NCI-H146 treated with DMSO at 0.1 percent for 48 hours (cell line): Measurements from ENCODE around the gene PDK3.
A peak's percentile ranks its signal among the peaks of the same experiment; 100 is the strongest.

Experiments
- DNase-seq: peaks from one replicate; lab custom pipeline; 2025; ENCODE audit not compliant: unreplicated experiment; lab: John Stamatoyannopoulos, UW

Gene PDK3

DNA sequence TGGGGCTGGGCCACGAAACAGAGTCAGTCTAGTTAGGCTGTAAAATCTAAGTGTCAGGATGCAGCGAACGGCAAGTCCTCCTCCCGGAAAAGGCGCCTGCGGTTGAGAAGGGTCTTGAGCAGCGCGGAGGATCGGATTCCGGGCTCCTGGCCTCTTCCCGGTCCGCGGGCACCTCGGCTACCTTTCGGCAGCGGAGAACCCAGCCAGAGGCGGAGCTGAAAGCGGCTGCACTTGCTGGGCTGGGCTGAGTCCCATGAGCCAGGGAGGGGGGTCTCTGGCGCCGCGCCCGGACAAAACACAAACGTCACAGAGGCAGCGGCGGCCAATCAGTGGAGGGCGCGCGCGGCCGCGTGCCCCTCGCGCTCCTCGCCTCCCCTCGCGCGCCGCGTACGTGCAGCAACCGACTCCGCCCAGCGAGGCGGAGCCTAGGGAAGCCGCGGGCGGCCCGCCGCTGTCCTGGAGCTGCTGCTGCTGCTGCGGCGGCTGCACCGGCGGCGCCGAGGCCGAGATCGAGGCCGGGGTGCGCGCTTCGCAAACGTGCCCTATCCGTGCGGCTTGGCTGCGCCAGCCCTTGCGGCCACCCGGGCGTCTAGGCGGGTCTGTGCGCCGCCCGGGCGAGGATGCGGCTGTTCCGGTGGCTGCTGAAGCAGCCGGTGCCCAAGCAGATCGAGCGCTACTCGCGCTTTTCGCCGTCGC, at the start of gene PDK3:
Gene PDK3 (plus strand): TSS at position 451 of the 696 bp plus-strand sequence. CDS start 170 bp downstream, at position 621.
- DNase-seq, result peak; percentile 71

- no peak for DNase-seq
Observed at GRCh38 chrX:24415921-24416320, 49.2 kb upstream of the PDK3 start.

- no peak for DNase-seq
Observed at GRCh38 chrX:24423960-24424359, 41.1 kb upstream of the PDK3 start.

- no peak for DNase-seq
Observed at GRCh38 chrX:24424948-24425347, 40.1 kb upstream of the PDK3 start.

- no peak for DNase-seq
Observed at GRCh38 chrX:24425806-24426205, 39.3 kb upstream of the PDK3 start.

GRCh38 chrX:24426340-24426913, 38.7 kb upstream of the PDK3 start:
- DNase-seq, result no peak

- DNase-seq, result no peak
Observed at GRCh38 chrX:24426921-24427746, 38.0 kb upstream of the PDK3 start.

GRCh38 chrX:24427747-24428019, 37.4 kb upstream of the PDK3 start:
- DNase-seq, result no peak

DNA sequence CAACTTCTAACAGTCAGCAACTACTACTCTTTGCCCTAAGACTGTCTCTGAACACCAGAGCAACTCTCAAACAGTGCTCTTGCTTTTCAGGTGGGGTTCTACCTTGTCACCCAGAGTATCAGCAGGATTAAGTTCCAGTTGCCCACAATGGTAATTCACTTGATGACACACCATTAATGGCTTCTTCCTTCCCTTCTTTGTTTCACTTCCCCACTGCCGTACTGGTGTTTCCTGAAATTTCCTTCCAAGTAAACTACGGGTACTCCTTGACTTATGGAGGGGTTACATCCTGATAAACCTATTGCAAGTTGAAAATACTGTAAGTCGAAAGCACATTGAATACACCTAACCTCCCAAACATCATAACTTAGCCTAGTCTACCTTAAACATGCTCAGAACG, 36.6 kb upstream of the PDK3 start:
- no peak for DNase-seq

- DNase-seq, result no peak
Observed at GRCh38 chrX:24435060-24435459, 30.0 kb upstream of the PDK3 start.

DNA sequence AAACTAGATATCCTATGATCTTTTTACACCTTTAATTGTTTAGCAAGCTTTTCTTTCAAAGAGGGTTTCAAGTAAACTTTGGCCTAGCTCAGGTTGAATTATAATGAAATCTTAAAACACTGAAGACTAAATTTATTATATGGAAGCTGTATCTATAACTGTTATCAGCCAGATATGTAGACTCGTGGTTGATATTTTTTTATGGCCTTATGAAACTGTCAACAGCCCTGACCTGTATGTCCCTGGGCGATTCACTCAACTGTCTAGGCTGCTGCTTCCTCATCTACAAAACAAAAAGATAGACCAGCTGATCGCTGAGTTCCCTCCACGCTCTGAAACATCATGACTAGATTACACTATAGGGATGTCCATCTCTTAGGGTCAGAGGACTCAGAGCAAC, 21.2 kb upstream of the PDK3 start:
- DNase-seq, result no peak

GRCh38 chrX:24444645-24445044, 20.4 kb upstream of the PDK3 start:
- DNase-seq, result no peak

DNA sequence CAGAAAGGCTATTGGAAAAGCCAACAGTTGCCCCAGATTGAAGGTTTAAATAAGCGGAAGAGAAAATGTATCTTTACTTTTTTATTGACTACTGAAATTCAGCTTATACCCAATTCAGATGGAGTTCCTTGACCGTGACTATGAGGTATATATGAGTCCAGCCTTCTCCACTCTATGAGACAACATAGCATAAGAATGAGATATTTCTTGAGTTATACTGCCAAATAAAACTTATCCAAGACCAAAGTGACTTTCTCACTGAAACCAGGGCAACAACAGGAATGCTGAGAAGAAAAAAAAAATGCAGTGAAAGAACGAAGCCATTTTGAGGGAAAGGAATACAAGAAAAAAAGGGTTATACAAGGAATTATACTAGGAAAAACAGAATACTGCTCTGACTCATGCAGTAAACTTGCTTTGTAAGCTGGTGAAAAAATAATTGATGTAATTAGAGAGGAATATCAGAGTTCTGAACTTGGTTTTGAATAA, 16.3 kb upstream of the PDK3 start:
- DNase-seq, result no peak

DNA sequence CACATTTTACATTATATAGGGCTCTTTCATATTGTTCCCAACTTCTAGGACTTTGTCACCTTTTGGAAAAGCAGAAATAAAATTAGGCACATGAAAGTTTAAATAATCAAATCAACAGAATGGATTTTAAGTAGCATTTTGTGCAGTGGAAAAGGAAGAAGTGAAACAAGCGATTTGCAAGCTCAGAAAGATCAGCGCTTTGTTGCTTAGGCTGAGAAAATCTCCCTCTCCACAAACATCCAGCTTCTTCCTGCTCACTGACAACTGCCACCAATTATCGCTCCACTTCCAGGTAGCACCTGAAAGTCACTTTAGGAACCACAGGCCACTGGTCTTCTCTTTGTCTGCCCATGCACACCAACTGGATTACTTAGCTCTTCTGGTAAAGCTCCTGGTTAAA, 2.0 kb upstream of the PDK3 start:
- no peak for DNase-seq

- no peak for DNase-seq
Observed at GRCh38 chrX:24464498-24464835, 619 bp upstream of the PDK3 start.

GRCh38 chrX:24465532-24465865, 413 bp downstream of the PDK3 start:
- DNase-seq, result no peak

DNA sequence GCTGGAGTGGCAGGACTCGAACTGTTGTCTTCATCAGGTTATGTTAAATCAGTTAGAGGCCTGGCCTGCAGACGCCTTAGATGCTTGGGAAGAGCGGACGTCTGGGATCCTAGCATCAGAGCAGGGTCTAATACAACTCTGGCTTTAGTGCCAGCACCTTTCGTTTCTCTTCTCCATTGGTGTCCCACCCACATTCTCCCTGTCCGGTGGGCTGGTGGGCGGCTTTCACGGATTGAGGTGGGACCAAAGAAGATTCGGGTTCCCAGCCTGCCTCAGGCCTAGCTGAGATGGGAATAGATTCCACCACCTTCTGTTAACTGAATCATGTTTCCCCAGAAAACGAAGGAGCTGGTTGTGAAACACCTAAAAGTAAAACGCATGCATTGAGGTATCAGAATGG, 939 bp downstream of the PDK3 start:
- no peak for DNase-seq

GRCh38 chrX:24468245-24468644, 3.2 kb downstream of the PDK3 start:
- DNase-seq, result no peak

DNA sequence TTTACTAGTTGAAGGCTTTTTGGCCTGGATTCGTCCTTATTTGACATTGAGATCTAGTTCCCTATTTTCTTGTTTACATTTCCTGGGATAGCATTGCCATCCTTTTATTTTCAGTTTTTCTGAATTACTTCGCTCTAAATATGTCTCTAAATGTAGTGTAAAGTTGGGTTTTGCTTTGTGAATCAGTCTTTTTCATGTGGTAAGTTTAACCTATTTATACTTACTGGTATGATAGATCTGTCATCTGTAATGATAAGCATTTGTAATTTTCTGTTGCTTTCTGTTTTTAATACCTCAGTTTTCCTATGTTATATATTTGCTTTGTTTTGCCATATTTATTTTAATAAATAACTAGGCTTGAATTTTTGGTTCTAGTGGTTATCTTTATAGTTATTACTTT, 6.7 kb downstream of the PDK3 start:
- DNase-seq, result no peak

- no peak for DNase-seq
Observed at GRCh38 chrX:24475480-24475879, 10.4 kb downstream of the PDK3 start.

- no peak for DNase-seq
Observed at GRCh38 chrX:24478509-24478908, 13.4 kb downstream of the PDK3 start.

GRCh38 chrX:24479924-24480323, 14.8 kb downstream of the PDK3 start:
- no peak for DNase-seq
